ENCODE measurements around the gene PHLPP1.
A peak's percentile ranks its signal among the peaks of the same experiment; 100 is the strongest.

Gene PHLPP1

GRCh38 chr18:62760403-62760734 lies 45.0 kb downstream of the PHLPP1 start:
- no peak for TF ChIP-seq CTCF (conservative IDR thresholded peaks at IDR 0.05; ENCODE audit: control insufficient read depth, insufficient read depth, low read depth, low read length)
- DNase-seq (ENCODE audit: low read depth): no peak
- H3K4me3 ChIP-seq (ENCODE audit: control insufficient read depth, low read depth, low read length): no peak overlapping the region

GRCh38 chr18:62763101-62763521 lies 47.8 kb downstream of the PHLPP1 start:
- H3K4me3 ChIP-seq (ENCODE audit: control insufficient read depth, low read depth, low read length): no peak overlapping the region
- TF ChIP-seq CTCF (conservative IDR thresholded peaks at IDR 0.05; ENCODE audit: control insufficient read depth, insufficient read depth, low read depth, low read length): no peak
- no peak for DNase-seq (ENCODE audit: low read depth)

- no peak for DNase-seq (ENCODE audit: low read depth)
- no peak for TF ChIP-seq CTCF (conservative IDR thresholded peaks at IDR 0.05; ENCODE audit: control insufficient read depth, insufficient read depth, low read depth, low read length)
- no peak overlapping the region for H3K4me3 ChIP-seq (ENCODE audit: control insufficient read depth, low read depth, low read length)
Measured at GRCh38 chr18:62766266-62766665, 50.9 kb downstream of the PHLPP1 start.

GRCh38 chr18:62767321-62767720 lies 52.0 kb downstream of the PHLPP1 start:
- DNase-seq (ENCODE audit: low read depth): peak; percentile 74
- no peak for TF ChIP-seq CTCF (conservative IDR thresholded peaks at IDR 0.05; ENCODE audit: control insufficient read depth, insufficient read depth, low read depth, low read length)
- H3K4me3 ChIP-seq (ENCODE audit: control insufficient read depth, low read depth, low read length): no peak overlapping the region

GRCh38 chr18:62767836-62768557 lies 52.7 kb downstream of the PHLPP1 start:
- H3K4me3 ChIP-seq (ENCODE audit: control insufficient read depth, low read depth, low read length): no peak overlapping the region
- TF ChIP-seq CTCF (conservative IDR thresholded peaks at IDR 0.05; ENCODE audit: control insufficient read depth, insufficient read depth, low read depth, low read length): no peak
- peak; percentile 44 for DNase-seq (ENCODE audit: low read depth)

GRCh38 chr18:62768558-62768943 lies 53.2 kb downstream of the PHLPP1 start:
- no peak for DNase-seq (ENCODE audit: low read depth)
- TF ChIP-seq CTCF (conservative IDR thresholded peaks at IDR 0.05; ENCODE audit: control insufficient read depth, insufficient read depth, low read depth, low read length): no peak
- no peak overlapping the region for H3K4me3 ChIP-seq (ENCODE audit: control insufficient read depth, low read depth, low read length)

- TF ChIP-seq CTCF (conservative IDR thresholded peaks at IDR 0.05; ENCODE audit: control insufficient read depth, insufficient read depth, low read depth, low read length): no peak
- DNase-seq (ENCODE audit: low read depth): no peak
Measured at GRCh38 chr18:62769216-62769615, 53.9 kb downstream of the PHLPP1 start.

More at GRCh38 chr18:62769216-62769615, 53.9 kb downstream of the PHLPP1 start:
- H3K4me3 ChIP-seq (ENCODE audit: control insufficient read depth, low read depth, low read length): no peak overlapping the region

Measured in fibroblast of mammary gland (primary cell).